GM18868 (cell line): ENCODE data around the gene PRDM16.

ENCODE experiments used
- ATAC-seq: cut with Tn5 transposase; IDR thresholded peaks from one replicate; pipeline ENCODE4 v1.9.1; 2021; ENCODE audit warnings: mild to moderate bottlenecking, moderate library complexity; ENCODE audit not compliant: unreplicated experiment

PRDM16 gene

GRCh38 chr1:3327389-3327702 is 258.3 kb downstream of the PRDM16 start:
- no peak for ATAC-seq

- no peak for ATAC-seq
These were observed 259.1 kb downstream of the PRDM16 start for GRCh38 chr1:3327936-3328590.

GRCh38 chr1:3329640-3330281 is 260.8 kb downstream of the PRDM16 start:
- no peak for ATAC-seq

- no peak for ATAC-seq
These were observed 261.8 kb downstream of the PRDM16 start for GRCh38 chr1:3330771-3331245.

- ATAC-seq: no peak
These were observed 262.6 kb downstream of the PRDM16 start for GRCh38 chr1:3331564-3331963.

- no peak for ATAC-seq
These were observed 263.0 kb downstream of the PRDM16 start for GRCh38 chr1:3332043-3332442.

GRCh38 chr1:3332662-3333061 is 263.7 kb downstream of the PRDM16 start:
- ATAC-seq: no peak

- no peak for ATAC-seq
These were observed 264.9 kb downstream of the PRDM16 start for GRCh38 chr1:3333903-3334302.

- ATAC-seq: no peak
These were observed 265.4 kb downstream of the PRDM16 start for GRCh38 chr1:3334366-3334765.

GRCh38 chr1:3335754-3336640 is 267.0 kb downstream of the PRDM16 start:
- no peak for ATAC-seq

- no peak for ATAC-seq
These were observed 267.9 kb downstream of the PRDM16 start for GRCh38 chr1:3336641-3337630.

GRCh38 chr1:3337798-3338724 is 269.1 kb downstream of the PRDM16 start:
- ATAC-seq: no peak

GRCh38 chr1:3338725-3339070 is 269.7 kb downstream of the PRDM16 start:
- no peak for ATAC-seq

- ATAC-seq: no peak
These were observed 270.9 kb downstream of the PRDM16 start for GRCh38 chr1:3339856-3340255.

- ATAC-seq: no peak
These were observed 271.7 kb downstream of the PRDM16 start for GRCh38 chr1:3340548-3341235.

GRCh38 chr1:3341236-3341994 is 272.4 kb downstream of the PRDM16 start:
- ATAC-seq: no peak

- no peak for ATAC-seq
These were observed 274.0 kb downstream of the PRDM16 start for GRCh38 chr1:3342960-3343359.

- ATAC-seq: no peak
These were observed 275.4 kb downstream of the PRDM16 start for GRCh38 chr1:3344395-3344794.
